Nephron (organoid): Measurements from ENCODE around the gene AHNAK2.
A peak's percentile ranks its signal among the peaks of the same experiment; 100 is the strongest.

Experiments used
- H3K27ac Mint-ChIP-seq, 3 experiments: 2 replicates each; pipeline ENCODE4 v1.8.0; 2020; ENCODE audit warnings: mixed read lengths in 3 of 3, mild to moderate bottlenecking in 2 of 3, moderate library complexity in 1 of 3
- H3K27me3 Mint-ChIP-seq: 2 replicates; pipeline ENCODE4 v1.8.0; 2021; ENCODE audit warnings: low read depth, mild to moderate bottlenecking, moderate library complexity, mixed read lengths
- H3K36me3 Mint-ChIP-seq: 2 replicates; pipeline ENCODE4 v1.8.0; 2020; ENCODE audit warnings: low read depth, mixed read lengths
- H3K4me1 Mint-ChIP-seq: 2 replicates; pipeline ENCODE4 v1.8.0; 2020; ENCODE audit warnings: mixed read lengths
- H3K4me3 Mint-ChIP-seq, 3 experiments: 2 replicates each; pipeline ENCODE4 v1.8.0; 2020; ENCODE audit warnings: mild to moderate bottlenecking in 3 of 3, mixed read lengths in 3 of 3, moderate library complexity in 2 of 3
- H3K9me3 Mint-ChIP-seq: 2 replicates; pipeline ENCODE4 v1.8.0; 2020; ENCODE audit warnings: mixed read lengths
- TF ChIP-seq, protein P1 (sequence below), 3 experiments: fragments of 200-600 bp; sonication (generic); IDR thresholded peaks; one replicate each; pipeline ENCODE4 v1.5.0; 2021; ENCODE audit warnings: antibody characterized with exemption in 3 of 3; ENCODE audit not compliant: unreplicated experiment in 3 of 3

The AHNAK2 gene

DNA sequence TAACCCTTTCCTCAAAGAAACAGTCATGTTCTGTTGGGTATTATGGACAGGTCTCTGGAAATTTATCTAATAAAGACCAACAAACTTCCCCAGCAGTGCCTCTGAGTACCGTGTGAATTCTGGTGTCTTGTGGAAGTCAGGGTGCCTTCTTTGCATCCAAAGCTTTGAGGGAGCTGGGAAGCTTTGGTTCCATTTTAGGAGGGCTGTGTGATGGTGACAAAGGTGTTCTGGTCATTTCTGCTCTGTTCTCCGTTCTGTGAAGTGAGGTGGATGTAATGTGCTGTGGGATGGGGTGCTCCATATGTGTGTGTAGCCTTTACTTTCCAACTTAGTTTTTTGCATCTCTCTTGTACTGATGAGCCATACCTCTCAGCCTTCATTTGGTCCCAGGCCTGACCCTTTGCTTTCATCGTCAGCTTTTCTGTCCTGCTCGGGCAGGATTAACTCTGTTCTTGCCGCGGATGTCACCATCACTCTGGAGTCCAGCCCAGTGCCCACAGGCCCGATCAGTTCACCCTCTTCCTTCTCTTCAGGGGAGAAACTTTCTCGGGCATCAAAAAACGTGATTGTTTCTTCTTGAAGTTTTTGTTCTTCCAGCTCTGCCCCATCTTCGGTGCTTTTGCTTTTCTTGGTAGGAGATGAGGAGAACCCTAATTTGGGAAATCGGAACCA lies 40.3 kb downstream of the AHNAK2 start:
- Mint-ChIP-seq H3K27me3 (peaks cover 47% of the 10 kb centered on the region), H3K36me3 (no peaks in the 10 kb centered on the region), H3K4me3 (no peak overlapping the region), H3K4me1 (peaks cover 7% of the 10 kb centered on the region), H3K27ac (no peak overlapping the region), H3K9me3 (no peaks in the 10 kb centered on the region)
- TF ChIP-seq, protein P1, sequence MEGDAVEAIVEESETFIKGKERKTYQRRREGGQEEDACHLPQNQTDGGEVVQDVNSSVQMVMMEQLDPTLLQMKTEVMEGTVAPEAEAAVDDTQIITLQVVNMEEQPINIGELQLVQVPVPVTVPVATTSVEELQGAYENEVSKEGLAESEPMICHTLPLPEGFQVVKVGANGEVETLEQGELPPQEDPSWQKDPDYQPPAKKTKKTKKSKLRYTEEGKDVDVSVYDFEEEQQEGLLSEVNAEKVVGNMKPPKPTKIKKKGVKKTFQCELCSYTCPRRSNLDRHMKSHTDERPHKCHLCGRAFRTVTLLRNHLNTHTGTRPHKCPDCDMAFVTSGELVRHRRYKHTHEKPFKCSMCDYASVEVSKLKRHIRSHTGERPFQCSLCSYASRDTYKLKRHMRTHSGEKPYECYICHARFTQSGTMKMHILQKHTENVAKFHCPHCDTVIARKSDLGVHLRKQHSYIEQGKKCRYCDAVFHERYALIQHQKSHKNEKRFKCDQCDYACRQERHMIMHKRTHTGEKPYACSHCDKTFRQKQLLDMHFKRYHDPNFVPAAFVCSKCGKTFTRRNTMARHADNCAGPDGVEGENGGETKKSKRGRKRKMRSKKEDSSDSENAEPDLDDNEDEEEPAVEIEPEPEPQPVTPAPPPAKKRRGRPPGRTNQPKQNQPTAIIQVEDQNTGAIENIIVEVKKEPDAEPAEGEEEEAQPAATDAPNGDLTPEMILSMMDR (IDR thresholded peaks at IDR 0.05; ENCODE audit: unreplicated experiment in 3 of 3), result no peak

DNA sequence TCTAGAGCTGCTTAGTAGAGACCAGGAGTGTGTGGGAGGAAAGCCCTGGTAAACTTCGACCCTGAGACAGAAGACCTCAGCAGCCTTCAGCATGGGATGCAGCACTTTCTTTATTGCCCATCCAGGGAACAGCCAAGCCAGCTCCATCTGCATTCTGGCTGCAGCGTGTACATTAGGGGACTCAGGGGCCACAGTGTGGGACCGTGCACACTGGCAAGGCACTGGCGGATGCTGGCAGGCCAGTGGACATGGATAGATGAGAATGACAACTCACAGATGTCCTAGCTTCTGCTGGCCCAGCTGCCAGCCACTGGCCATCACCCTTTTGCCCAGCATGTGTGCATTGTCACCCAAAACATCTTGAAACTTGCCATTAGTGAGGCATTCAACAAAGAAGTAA lies 41.0 kb downstream of the AHNAK2 start:
- Mint-ChIP-seq H3K36me3 (no peaks in the 10 kb centered on the region), H3K27me3 (peaks cover 51% of the 10 kb centered on the region), H3K9me3 (no peaks in the 10 kb centered on the region), H3K4me3 (no peak overlapping the region), H3K4me1 (peaks cover 7% of the 10 kb centered on the region), H3K27ac (no peak overlapping the region)
- TF ChIP-seq, protein P1 (IDR thresholded peaks at IDR 0.05; ENCODE audit: unreplicated experiment in 3 of 3), result no peak

DNA sequence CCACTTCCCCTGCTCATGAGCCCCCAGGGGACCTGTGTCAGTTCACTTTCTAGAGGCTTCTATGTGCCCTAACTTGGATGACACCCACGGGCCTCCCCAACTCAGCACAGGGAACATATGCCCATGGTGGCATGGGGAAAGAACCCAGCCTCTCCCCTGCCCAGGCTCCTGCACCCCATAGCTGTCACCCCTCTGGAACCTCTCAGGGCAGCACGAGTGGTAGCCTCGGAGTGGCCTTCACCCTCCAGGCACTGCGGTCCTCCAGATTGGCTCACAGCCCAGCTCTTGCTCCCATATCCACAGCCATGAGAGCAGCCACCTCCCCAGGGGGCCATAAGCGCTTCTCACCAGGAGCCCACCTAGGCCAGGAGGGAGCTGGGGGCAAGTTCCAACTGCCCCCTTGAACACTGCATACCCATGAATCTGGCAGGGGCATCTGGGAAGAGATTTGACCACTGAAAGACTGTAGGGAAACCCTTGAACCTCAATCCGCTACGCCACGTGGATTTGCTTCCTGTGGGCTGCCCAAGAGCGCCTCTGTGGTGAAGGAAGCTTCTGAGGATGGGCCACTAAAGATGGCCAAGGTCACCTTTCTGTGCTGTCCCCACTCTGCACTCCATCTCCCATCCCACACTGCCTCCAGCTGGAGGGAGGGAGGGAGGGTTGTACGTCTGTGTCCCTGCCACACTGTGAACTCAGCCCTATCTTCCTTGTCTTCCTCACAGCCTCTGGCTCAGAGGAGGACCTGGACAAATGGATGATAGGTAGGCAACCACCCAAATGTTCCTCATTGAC lies 41.6 kb downstream of the AHNAK2 start:
- Mint-ChIP-seq H3K27me3 (peaks cover 55% of the 10 kb centered on the region), H3K4me3 (no peak overlapping the region), H3K36me3 (no peaks in the 10 kb centered on the region), H3K27ac (no peak overlapping the region), H3K9me3 (no peaks in the 10 kb centered on the region), H3K4me1 (peaks cover 7% of the 10 kb centered on the region)
- TF ChIP-seq, protein P1 (IDR thresholded peaks at IDR 0.05; ENCODE audit: unreplicated experiment in 3 of 3), result no peak

DNA sequence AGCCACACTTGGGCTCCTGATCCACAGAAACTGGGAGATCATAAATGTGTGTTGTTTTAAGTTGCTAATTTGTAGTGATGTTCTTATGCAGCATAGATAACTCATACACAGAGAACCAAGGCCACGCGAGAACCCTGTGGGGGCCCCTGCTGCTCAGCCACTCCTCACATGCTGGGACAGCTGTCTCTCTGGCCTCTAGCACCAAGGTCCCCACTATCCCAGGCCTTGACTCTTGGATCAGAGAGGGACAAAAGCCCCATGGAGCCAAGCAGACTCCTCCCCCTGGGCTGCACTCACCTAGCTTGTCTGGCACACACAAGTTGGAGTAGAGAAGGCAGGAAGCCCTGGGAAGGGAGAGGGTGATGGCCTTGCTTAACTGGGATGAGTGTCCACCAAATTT lies 42.2 kb downstream of the AHNAK2 start:
- TF ChIP-seq, protein P1 (IDR thresholded peaks at IDR 0.05; ENCODE audit: unreplicated experiment in 3 of 3), result no peak
- Mint-ChIP-seq H3K4me1 (peaks cover 7% of the 10 kb centered on the region), H3K36me3 (no peaks in the 10 kb centered on the region), H3K27me3 (peaks cover 60% of the 10 kb centered on the region), H3K9me3 (no peaks in the 10 kb centered on the region), H3K27ac (no peak overlapping the region), H3K4me3 (peak overlapping the region in 1 of 3 experiments; percentile 54)

DNA sequence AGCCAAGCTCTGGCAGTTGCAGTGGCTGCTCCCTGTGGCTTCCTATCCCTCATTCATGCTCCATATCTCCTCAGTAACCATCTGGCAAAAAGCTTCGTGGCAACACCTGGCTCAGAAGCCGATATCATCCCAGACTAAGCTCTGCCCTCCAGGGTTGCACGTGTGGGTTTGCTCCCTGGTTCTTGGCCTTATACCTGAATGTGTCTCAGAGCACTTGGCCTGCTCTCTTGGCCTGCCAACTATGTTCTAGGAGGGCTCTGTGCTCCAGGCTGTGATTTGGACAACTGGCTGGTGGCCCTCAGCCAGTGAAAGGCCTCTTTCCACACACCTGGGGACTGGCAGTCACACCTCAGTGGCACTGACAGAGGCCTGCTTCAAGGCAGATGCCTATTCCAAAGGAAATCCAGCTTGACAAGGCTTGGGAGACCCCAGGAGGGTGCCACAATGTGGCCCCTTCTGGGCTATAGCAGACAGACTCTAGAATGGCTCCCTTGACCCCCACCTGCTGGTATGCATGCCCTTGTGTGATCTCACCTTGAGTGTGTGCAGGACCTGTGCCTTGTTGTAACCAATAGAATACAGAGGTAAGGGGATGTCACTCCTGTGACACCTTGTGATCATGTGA lies 43.0 kb downstream of the AHNAK2 start:
- Mint-ChIP-seq H3K27ac (peak overlapping the region in 1 of 3 experiments; percentile 31), H3K4me3 (peak overlapping the region; percentile 74 to 83 (median 82)), H3K9me3 (no peaks in the 10 kb centered on the region), H3K4me1 (peaks cover 7% of the 10 kb centered on the region), H3K36me3 (no peaks in the 10 kb centered on the region), H3K27me3 (peaks cover 59% of the 10 kb centered on the region)
- TF ChIP-seq, protein P1 (IDR thresholded peaks at IDR 0.05; ENCODE audit: unreplicated experiment in 3 of 3), result no peak
